Esophagus squamous epithelium (tissue), 4 donors: ENCODE measurements around the gene SLC38A9.

Source experiments
- POLR2A ChIP-seq, 4 donors: fragments of 450-650 bp; IDR thresholded peaks; one replicate each; pipeline ENCODE4 v1.6.1; 2017; ENCODE audit warnings: antibody characterized with exemption in 4 of 4, mild to moderate bottlenecking in 4 of 4, moderate library complexity in 3 of 4
- TF ChIP-seq, protein P1 (sequence below), 6 experiments: fragments of 450-650 bp in 4 of 6; fragments of 200-600 bp in 2 of 6; sonication (generic) in 2 of 6; IDR thresholded peaks; one replicate each; pipeline ENCODE4 v1.5.1; 2016 to 2019; ENCODE audit warnings: antibody characterized with exemption in 6 of 6, mild to moderate bottlenecking in 4 of 6, moderate library complexity in 4 of 6

GRCh38 chr5:55576661-55577060 lies 135.5 kb downstream of the SLC38A9 start:
- no peak for TF ChIP-seq POLR2A (IDR thresholded peaks at IDR 0.05)
- TF ChIP-seq, protein P1, sequence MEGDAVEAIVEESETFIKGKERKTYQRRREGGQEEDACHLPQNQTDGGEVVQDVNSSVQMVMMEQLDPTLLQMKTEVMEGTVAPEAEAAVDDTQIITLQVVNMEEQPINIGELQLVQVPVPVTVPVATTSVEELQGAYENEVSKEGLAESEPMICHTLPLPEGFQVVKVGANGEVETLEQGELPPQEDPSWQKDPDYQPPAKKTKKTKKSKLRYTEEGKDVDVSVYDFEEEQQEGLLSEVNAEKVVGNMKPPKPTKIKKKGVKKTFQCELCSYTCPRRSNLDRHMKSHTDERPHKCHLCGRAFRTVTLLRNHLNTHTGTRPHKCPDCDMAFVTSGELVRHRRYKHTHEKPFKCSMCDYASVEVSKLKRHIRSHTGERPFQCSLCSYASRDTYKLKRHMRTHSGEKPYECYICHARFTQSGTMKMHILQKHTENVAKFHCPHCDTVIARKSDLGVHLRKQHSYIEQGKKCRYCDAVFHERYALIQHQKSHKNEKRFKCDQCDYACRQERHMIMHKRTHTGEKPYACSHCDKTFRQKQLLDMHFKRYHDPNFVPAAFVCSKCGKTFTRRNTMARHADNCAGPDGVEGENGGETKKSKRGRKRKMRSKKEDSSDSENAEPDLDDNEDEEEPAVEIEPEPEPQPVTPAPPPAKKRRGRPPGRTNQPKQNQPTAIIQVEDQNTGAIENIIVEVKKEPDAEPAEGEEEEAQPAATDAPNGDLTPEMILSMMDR (IDR thresholded peaks at IDR 0.05): no peak
